K562 (cell line): Measurements from ENCODE around the gene FOCAD. TPM values are rescaled to one million over a fixed set of nuclear protein-coding genes. Genes with fewer than 3 reads are reported as not detected.
A peak's percentile ranks its signal among the peaks of the same experiment; 100 is the strongest.

Experiments used
- ATAC-seq: fragments of 200-7000 bp; cut with Tn5 transposase; 3 replicates; pipeline ENCODE4 v1.9.1; 2020; ENCODE audit warnings: moderate library complexity
- BruUV-seq: library from RNA; stranded (reverse); fragments of 400-500 nt; replicated peaks from 2 replicates; lab custom pipeline; 2021; lab: Mats Ljungman, UMichigan
- CTCF ChIA-PET: fragments of 300-600 bp; formaldehyde crosslinking; extraction: SDS; loops from one replicate; lab custom pipeline; 2021; ENCODE audit warnings: low intra/inter-chr PET ratio; lab: Yijun Ruan, JAX
- POLR2A ChIA-PET: fragments of 300-600, 350-650 bp; sonication (Branson Sonifier 250); formaldehyde crosslinking; extraction: SDS; loops from one replicate; lab custom pipeline; 2021; ENCODE audit warnings: antibody characterized with exemption, inconsistent platforms; lab: Yijun Ruan, JAX
- DNase-seq, 4 experiments: peaks; one replicate each; pipeline versions ENCODE4 v3.0.0 to v3.0.0-alpha.2; 2011 to 2018; ENCODE audit warnings: low spot score in 3 of 4, mixed read lengths in 3 of 4; ENCODE audit errors: extremely low read depth in 1 of 4
- FAIRE-seq: peaks from 2 replicates; lab custom pipeline; 2011; peaks lifted over from hg19 to GRCh38; lab: Jason Lieb, UNC
- H2AFZ ChIP-seq: 2 replicates; pipeline ENCODE4 v1.6.0; 2011; ENCODE audit warnings: low read depth, low read length, control low read depth, inconsistent platforms
- H3K27ac ChIP-seq: fragments of 200-600 bp; 3 replicates; pipeline ENCODE4 v1.8.0; 2011; ENCODE audit warnings: low read depth, mild to moderate bottlenecking, control low read depth, inconsistent platforms, low read length, moderate library complexity, mixed read lengths; ENCODE audit errors: extremely low read depth
- H3K27me3 ChIP-seq, 2 experiments: fragments of 300-600 bp in 1 of 2; 2 replicates in 1 of 2; 3 replicates in 1 of 2; pipeline versions ENCODE4 v1.6.0 to v1.8.0; 2011; ENCODE audit warnings: inconsistent platforms in 2 of 2, low read length in 2 of 2, mild to moderate bottlenecking in 1 of 2, mixed read lengths in 1 of 2, moderate library complexity in 1 of 2; ENCODE audit not compliant: control insufficient read depth in 2 of 2, insufficient read depth in 2 of 2
- H3K36me3 ChIP-seq: fragments of 300-600 bp; 3 replicates; pipeline ENCODE4 v1.8.0; 2011; ENCODE audit warnings: mild to moderate bottlenecking, low read length, inconsistent platforms; ENCODE audit not compliant: control insufficient read depth, insufficient read depth
- H3K4me1 ChIP-seq, 2 experiments: fragments of 200-600 bp in 1 of 2; replicated peaks in 1 of 2; 2 replicates in 1 of 2; 3 replicates in 1 of 2; pipeline versions ENCODE4 v1.5.1 to v1.8.0; 2011; ENCODE audit warnings: inconsistent platforms in 2 of 2, low read length in 2 of 2, mild to moderate bottlenecking in 1 of 2, mixed read lengths in 1 of 2, moderate library complexity in 1 of 2; ENCODE audit not compliant: control insufficient read depth in 2 of 2, insufficient read depth in 2 of 2
- H3K4me2 ChIP-seq: 2 replicates; pipeline ENCODE4 v1.6.1; 2011; ENCODE audit warnings: low read length, control low read depth, inconsistent platforms, mixed read lengths; ENCODE audit not compliant: insufficient read depth
- H3K4me3 ChIP-seq: fragments of 200-600 bp; sonication (generic), shearing (Covaris generic); 2 replicates; pipeline ENCODE4 v1.5.1; 2016; ENCODE audit warnings: control low read depth, inconsistent platforms
- H3K79me2 ChIP-seq: fragments of 200-600 bp; 3 replicates; pipeline ENCODE4 v1.8.0; 2011; ENCODE audit warnings: low read length, inconsistent platforms; ENCODE audit not compliant: control insufficient read depth, insufficient read depth
- H3K9ac ChIP-seq, 2 experiments: 2 replicates each; pipeline versions ENCODE4 v1.6.0 to v1.6.1; 2011; ENCODE audit warnings: low read depth in 2 of 2, low read length in 2 of 2, control low read depth in 1 of 2, inconsistent platforms in 1 of 2, mild to moderate bottlenecking in 1 of 2, mixed read lengths in 1 of 2; ENCODE audit not compliant: insufficient read depth in 1 of 2
- H3K9me1 ChIP-seq: one replicate; pipeline ENCODE4 v1.6.0; 2011; ENCODE audit warnings: inconsistent platforms, mild to moderate bottlenecking, low read length, moderate library complexity; ENCODE audit not compliant: control insufficient read depth, insufficient read depth
- H3K9me3 ChIP-seq: replicated peaks from 2 replicates; pipeline ENCODE4 v1.5.1; 2011; ENCODE audit warnings: low read depth, low read length, inconsistent platforms; ENCODE audit not compliant: control insufficient read depth, insufficient read depth
- H4K20me1 ChIP-seq: replicated peaks from 2 replicates; pipeline ENCODE4 v1.6.1; 2011; ENCODE audit warnings: low read length, inconsistent platforms, mixed read lengths; ENCODE audit not compliant: control insufficient read depth, insufficient read depth
- ARID1B ChIP-seq: fragments of 450-650 bp; IDR thresholded peaks from 2 replicates; pipeline ENCODE4 v1.6.1; 2016; ENCODE audit warnings: antibody characterized with exemption, mild to moderate bottlenecking, inconsistent platforms
- ATF1 ChIP-seq, 2 experiments: fragments of 450-650 bp in 1 of 2; IDR thresholded peaks; 2 replicates each; pipeline ENCODE4 v1.6.1; 2016; ENCODE audit warnings: missing compliant biosample characterization in 1 of 2, missing genetic modification characterization in 1 of 2
- CEBPB ChIP-seq: fragments of 450-650 bp; IDR thresholded peaks from 2 replicates; pipeline ENCODE4 v1.6.1; 2016; ENCODE audit warnings: missing genetic modification characterization, missing compliant biosample characterization
- CEBPG ChIP-seq, 3 experiments: fragments of 200-800 bp in 1 of 3; sonication (Bioruptor generic) in 1 of 3; sonication (generic) in 1 of 3; formaldehyde crosslinking in 1 of 3; IDR thresholded peaks in 2 of 3; conservative IDR thresholded peaks in 1 of 3; 2 replicates each; pipeline versions ENCODE4 v1.6.1 to v1.8.0; 2016 to 2022; ENCODE audit warnings: missing compliant biosample characterization in 2 of 3, missing genetic modification characterization in 2 of 3, mild to moderate bottlenecking in 1 of 3, missing genetic modification reagents in 1 of 3
- DACH1 ChIP-seq: fragments of 450-650 bp; IDR thresholded peaks from 2 replicates; pipeline ENCODE4 v1.6.1; 2018; ENCODE audit not compliant: partially characterized antibody
- E2F6 ChIP-seq, 2 experiments: IDR thresholded peaks; 2 replicates each; pipeline ENCODE4 v1.6.1; 2011; ENCODE audit warnings: borderline replicate concordance in 1 of 2, control low read depth in 1 of 2, low read depth in 1 of 2, low read length in 1 of 2, mild to moderate bottlenecking in 1 of 2, mixed read lengths in 1 of 2, moderate library complexity in 1 of 2; ENCODE audit not compliant: insufficient read depth in 1 of 2, insufficient read length in 1 of 2, poor library complexity in 1 of 2, severe bottlenecking in 1 of 2; ENCODE audit errors: extremely low read depth in 1 of 2
- FOXK2 ChIP-seq, 2 experiments: fragments of 450-650 bp; IDR thresholded peaks in 1 of 2; conservative IDR thresholded peaks in 1 of 2; 2 replicates each; pipeline ENCODE4 v1.6.1; 2016; ENCODE audit warnings: low read depth in 2 of 2, mild to moderate bottlenecking in 1 of 2
- ILF3 ChIP-seq: fragments of 450-650 bp; IDR thresholded peaks from 2 replicates; pipeline ENCODE4 v1.6.1; 2018; ENCODE audit warnings: antibody characterized with exemption, mild to moderate bottlenecking, moderate library complexity, borderline replicate concordance
- JUN ChIP-seq, 2 experiments: sonication (generic) in 1 of 2; formaldehyde crosslinking in 1 of 2; IDR thresholded peaks; 2 replicates each; pipeline versions ENCODE4 v1.6.1 to v1.8.0; 2012 to 2022; ENCODE audit warnings: borderline replicate concordance in 2 of 2, mild to moderate bottlenecking in 2 of 2, improper control_type of control experiment in 1 of 2, low read depth in 1 of 2, low read length in 1 of 2, missing genetic modification reagents in 1 of 2
- POLR2H ChIP-seq: IDR thresholded peaks from 2 replicates; pipeline ENCODE4 v1.6.1; 2016; ENCODE audit warnings: missing genetic modification characterization, low read depth, mild to moderate bottlenecking, control low read depth, missing compliant biosample characterization, moderate library complexity
- PREB ChIP-seq: sonication (generic); formaldehyde crosslinking; IDR thresholded peaks from 2 replicates; pipeline ENCODE4 v1.8.1; 2023; ENCODE audit warnings: mild to moderate bottlenecking, missing genetic modification reagents
- PRMT5 ChIP-seq: sonication (generic); formaldehyde crosslinking; IDR thresholded peaks from 2 replicates; pipeline ENCODE4 v1.5.0; 2020; ENCODE audit warnings: missing genetic modification reagents
- RAD21 ChIP-seq, 2 experiments: fragments of 250-450 bp in 1 of 2; fragments of 450-650 bp in 1 of 2; sonication (Bioruptor Pico) in 1 of 2; formaldehyde crosslinking in 1 of 2; IDR thresholded peaks in 1 of 2; conservative IDR thresholded peaks in 1 of 2; 2 replicates each; pipeline versions ENCODE4 v1.4.0 to v1.8.0; 2020 to 2022; ENCODE audit warnings: mild to moderate bottlenecking in 2 of 2, moderate library complexity in 1 of 2
- SMARCB1 ChIP-seq: IDR thresholded peaks from 2 replicates; pipeline ENCODE4 v1.6.1; 2011; ENCODE audit warnings: improper control_type of control experiment, low read depth; ENCODE audit not compliant: insufficient read length
- ZEB2 ChIP-seq: fragments of 450-650 bp; IDR thresholded peaks from 2 replicates; pipeline ENCODE4 v1.6.1; 2016
- ZNF695 ChIP-seq: fragments of 450-650 bp; formaldehyde crosslinking; IDR thresholded peaks from 2 replicates; pipeline ENCODE4 v1.4.0; 2020; ENCODE audit warnings: mild to moderate bottlenecking, moderate library complexity
- WGBS: fragments of 100-300 bp; shearing (Covaris generic); methylation state at CpG from one replicate; pipeline ENCODE4 v1.1.6; 2016; ENCODE audit warnings: low coverage, mixed read lengths; ENCODE audit not compliant: insufficient coverage; ENCODE audit errors: missing lambda C conversion rate; 5-methylcytosine and 5-hydroxymethylcytosine counted together
- in situ Hi-C: fragments of 300-500 bp; cut with MboI; formaldehyde crosslinking; loops from 4 replicates; pipeline ENCODE4 v1.15.0; 2018; ENCODE audit warnings: inconsistent platforms, mixed read lengths
- intact Hi-C: fragments of 100-400 bp; cut with micrococcal nuclease; formaldehyde crosslinking; loops from 2 replicates; pipeline ENCODE4 v1.14.2; 2022
- polyA plus RNA-seq, 8 experiments: library from polyadenylated mRNA; depleted of rRNA in 4 of 8; stranded (reverse) in 5 of 8; unstranded in 3 of 8; fragments of >200 nt; fragmentation: Nextera tagmentation in 2 of 8; fragmentation: Illumina TruSeq in 1 of 8; extraction: Ambion mirVana in 2 of 8; extraction: Trizol in 1 of 8; gene quantifications; 2 replicates each; pipeline versions ENCODE4 v1.2.1 to v1.2.3, GENCODE V29; 2011 to 2014; ENCODE audit warnings: inconsistent platforms in 1 of 8, missing spikeins in 1 of 8
- total RNA-seq, 7 experiments: library from RNA; depleted of rRNA in 6 of 7; stranded (reverse); fragments of >200 nt in 6 of 7; fragmentation: Illumina TruSeq in 2 of 7; extraction: Trizol in 2 of 7; gene quantifications; 2 replicates each; pipeline versions ENCODE4 v1.2.1 to v1.2.3, GENCODE V29; 2011 to 2021; ENCODE audit warnings: low replicate concordance in 1 of 7

The FOCAD gene
- total and polyA plus RNA-seq, 9 of the 15 experiments (the other 6 are each of a cell fraction or from before 2014, with no cell fraction given): 0.13 to 2.4 (median 1.6) TPM

- intact Hi-C loops: no loop called here
- ATAC-seq (peak; percentile 3; the same call in 2 of the 3 replicates), FAIRE-seq (peak; percentile 11), DNase-seq (peak; percentile 14 to 49 (median 17))
- Histone ChIP-seq H3K4me3 (peak overlapping the region; percentile 78), H3K27me3 (no peaks in the 10 kb centered on the region), H3K27ac (peak overlapping the region; percentile 69), H3K79me2 (peaks cover 26% of the 10 kb centered on the region), H3K9me3 (no peaks in the 10 kb centered on the region), H2AFZ (peak overlapping the region; percentile 85), H3K4me1 (peaks cover 0 to 8% of the 10 kb centered on the region in 2 experiments; a peak in 2 of 5 replicates), H3K36me3 (no peaks in the 10 kb centered on the region), H3K4me2 (peak overlapping the region; percentile 78), H3K9ac (peak overlapping the region; percentile 59 to 81), H4K20me1 (no peaks in the 10 kb centered on the region), H3K9me1 (no peaks in the 10 kb centered on the region)
- in situ Hi-C loops: no loop called here
- WGBS: 3% methylated on average over 26 of the region's 27 CpGs
- BruUV-seq: no TSS peak
- POLR2A ChIA-PET: interaction anchor here (0.6 to 1.5 kb wide), 11 partner anchors 7 to 744 kb away, joined by 3 to 12 read pairs (median 4); no protein-coding TSS in a partner anchor
- CTCF ChIA-PET: no interaction called here
- TF ChIP-seq ARID1B (peak; percentile 7; the same call in 1 of the 2 replicates), DACH1 (no peak), ILF3 (no peak), FOXK2 (conservative IDR thresholded peaks at IDR 0.05 in 1 of 2, IDR thresholded peaks at IDR 0.05 in 1 of 2; ENCODE audit: low read depth in 2 of 2) (peak; percentile 22 to 38; a peak in 1 of 4 replicates), CEBPG (CRISPR knock-in tag; IDR thresholded peaks at IDR 0.05) (peak; percentile 43; the same call in 1 of the 2 replicates), CEBPG (tag; conservative IDR thresholded peaks at IDR 0.05 in 1 of 2, IDR thresholded peaks at IDR 0.05 in 1 of 2) (peak; percentile 82 to 87), E2F6 (IDR thresholded peaks at IDR 0.05; ENCODE audit: borderline replicate concordance in 1 of 2, extremely low read depth in 1 of 2, insufficient read depth in 1 of 2, insufficient read length in 1 of 2, low read depth in 1 of 2, low read length in 1 of 2, poor library complexity in 1 of 2, severe bottlenecking in 1 of 2) (peak in 1 of 2 experiments; percentile 54), PREB (no peak), CEBPB (tag) (peak; percentile 96), RAD21 (CRISPR knock-in tag; conservative IDR thresholded peaks at IDR 0.05 in 1 of 2, IDR thresholded peaks at IDR 0.05 in 1 of 2) (no peak), ZNF695 (CRISPR knock-in tag) (no peak), PRMT5 (CRISPR knock-in tag) (no peak), SMARCB1 (no peak), ATF1 (CRISPR knock-in tag; IDR thresholded peaks at IDR 0.05) (no peak), ATF1 (tag; IDR thresholded peaks at IDR 0.05) (0 out of 2 replicates have a peak, but pooled peaks have one; percentile 1), ZEB2 (no peak), JUN (IDR thresholded peaks at IDR 0.05; ENCODE audit: borderline replicate concordance, low read depth, low read length) (no peak), JUN (CRISPR knock-in tag; IDR thresholded peaks at IDR 0.05; ENCODE audit: borderline replicate concordance) (no peak), POLR2H (no peak)
Observed at GRCh38 chr9:20683351-20684034, 566 bp upstream of the FOCAD start.
